HepG2 (cell line): ENCODE data around the gene WSB1.

ENCODE experiments used
- CBFB ChIP-seq: sonication (generic); formaldehyde crosslinking; IDR thresholded peaks from 2 replicates; pipeline ENCODE4 v1.4.0; 2020; ENCODE audit warnings: missing genetic modification reagents
- EZH2 ChIP-seq: conservative IDR thresholded peaks from 2 replicates; pipeline ENCODE4 v1.6.1; 2012; ENCODE audit warnings: mild to moderate bottlenecking, low read depth, low read length, moderate library complexity
- JARID2 ChIP-seq: sonication (generic); formaldehyde crosslinking; IDR thresholded peaks from 2 replicates; pipeline ENCODE4 v1.8.1; 2023; ENCODE audit warnings: missing genetic modification reagents, inconsistent platforms; ENCODE audit not compliant: insufficient replicate concordance
- POLR2AphosphoS5 ChIP-seq: IDR thresholded peaks from 2 replicates; pipeline ENCODE4 v1.6.1; 2012; ENCODE audit warnings: low read depth, low read length
- RFX5 ChIP-seq: IDR thresholded peaks from 2 replicates; pipeline ENCODE4 v1.6.1; 2011; ENCODE audit warnings: low read depth, low read length, improper control_type of control experiment
- ZFYVE20 ChIP-seq: sonication (generic); formaldehyde crosslinking; IDR thresholded peaks from 2 replicates; pipeline ENCODE4 v1.8.0; 2023; ENCODE audit warnings: low read depth, mild to moderate bottlenecking, moderate library complexity, missing genetic modification reagents, borderline replicate concordance
- ZNF18 ChIP-seq: sonication (generic); formaldehyde crosslinking; IDR thresholded peaks from 2 replicates; pipeline ENCODE4 v1.8.0; 2022; ENCODE audit warnings: mild to moderate bottlenecking, missing genetic modification reagents; ENCODE audit not compliant: insufficient replicate concordance

GRCh38 chr17:27321372-27321771 is 27.5 kb downstream of the WSB1 start:
- no peak for TF ChIP-seq RFX5
- no peak for TF ChIP-seq JARID2
- TF ChIP-seq EZH2, result no peak
- TF ChIP-seq ZFYVE20 (CRISPR knock-in tag), result no peak
- no peak for TF ChIP-seq ZNF18 (CRISPR knock-in tag)
- no peak for TF ChIP-seq POLR2AphosphoS5
- no peak for TF ChIP-seq CBFB (CRISPR knock-in tag)
